Adrenal gland (tissue), 12 donors: ENCODE results near the gene ANKRD23. TPM values are rescaled to one million over a fixed set of nuclear protein-coding genes. Genes with fewer than 3 reads are reported as not detected.

Experiments used
- DNase-seq, 7 donors: peaks; one replicate each; pipeline ENCODE4 v3.0.0-alpha.2; 2019 to 2020
- H3K27ac ChIP-seq, 5 donors: fragments of 200-600 bp; sonication (generic) in 4 of 5; 1 replicate in 3 of 5; 2 replicates in 2 of 5; pipeline versions ENCODE4 v1.5.1 to v1.8.0; 2016 to 2020; ENCODE audit warnings: mild to moderate bottlenecking in 1 of 5
- H3K27me3 ChIP-seq: fragments of 200-600 bp; 2 replicates; pipeline ENCODE4 v1.8.0; 2021
- H3K36me3 ChIP-seq, 2 donors: fragments of 200-600 bp; replicated peaks in 1 of 2; 1 replicate in 1 of 2; 2 replicates in 1 of 2; pipeline versions ENCODE4 v1.5.1 to v1.8.0; 2018 to 2022
- H3K4me1 ChIP-seq, 2 donors: fragments of 200-600 bp; replicated peaks in 1 of 2; 1 replicate in 1 of 2; 2 replicates in 1 of 2; pipeline versions ENCODE4 v1.5.1 to v1.8.0; 2018 to 2021
- H3K4me3 ChIP-seq, 4 donors: fragments of 200-600 bp; sonication (generic) in 3 of 4; one replicate each; pipeline ENCODE4 v1.5.1; 2016 to 2018
- H3K9me3 ChIP-seq, 3 donors: fragments of 200-600 bp; sonication (generic) in 1 of 3; replicated peaks in 1 of 3; 1 replicate in 2 of 3; 2 replicates in 1 of 3; pipeline versions ENCODE4 v1.5.1 to v1.8.0; 2016 to 2021
- CTCF ChIP-seq, 6 experiments: fragments of 450-650 bp in 4 of 6; fragments of 200-600 bp in 2 of 6; sonication (generic) in 1 of 6; IDR thresholded peaks; 1 replicate in 5 of 6; 2 replicates in 1 of 6; pipeline versions ENCODE4 v1.5.1 to v1.8.0; 2016 to 2021; ENCODE audit warnings: antibody characterized with exemption in 6 of 6, mild to moderate bottlenecking in 2 of 6, moderate library complexity in 1 of 6
- POLR2A ChIP-seq, 2 donors: fragments of 450-650 bp; IDR thresholded peaks; one replicate each; pipeline ENCODE4 v1.6.1; 2017; ENCODE audit warnings: antibody characterized with exemption in 2 of 2, mild to moderate bottlenecking in 2 of 2, moderate library complexity in 1 of 2
- WGBS, 4 donors: extraction: QIAGEN DNeasy Blood & Tissue Kit in 2 of 4; methylation state at CpG; one replicate each; pipeline versions ENCODE4 v1.1.5 to v1.1.7; 2013 to 2017; 5-methylcytosine and 5-hydroxymethylcytosine counted together
- intact Hi-C, 2 donors: fragments of 100-400 bp; cut with DNase I; formaldehyde crosslinking; loops; one replicate each; pipeline versions ENCODE4 v1.14.1 to v1.15.0; 2022 to 2023
- polyA plus RNA-seq, 3 donors: library from polyadenylated mRNA; stranded (reverse); fragments of 200-250 nt in 2 of 3; fragments of 350-450 nt in 1 of 3; fragmentation: Illumina TruSeq in 1 of 3; extraction: RNeasy Lipid Tissue Mini Kit (QIAGEN cat#74804) in 1 of 3; gene quantifications; one replicate each; pipeline ENCODE4 v1.2.3, GENCODE V29; 2013 to 2014
- total RNA-seq, 9 donors: library from RNA; depleted of rRNA in 4 of 9; stranded (reverse); fragments of >200 nt in 4 of 9; fragments of 120-200 nt in 1 of 9; fragmentation: NEBNext Ultra II Directional in 1 of 9; extraction: Animal tissue kit (Norgen Biotek cat#: 25700) in 1 of 9; gene quantifications; one replicate each; pipeline versions ENCODE4 v1.1.0 to v1.2.4, GENCODE V29; 2013 to 2023
- donor health status: healthy with polysubstance abuse.
- donor health status: Bipolar disorder and iron deficiency.
- donor health status: DM: yes; HTN: yes; CAD: no.
- donor health status: DM: no; HTN: no; CAD: no.
- donor health status: DM: no; HTN: no; CAD: no.
- donor health status: DM: yes; HTN: yes; CAD: no.

Gene ANKRD23
- total and polyA plus RNA-seq, 12 donors = 1.1 to 10.6 (median 3.8) TPM

- Histone ChIP-seq H3K4me1 (peaks cover 0 to 15% of the 10 kb centered on the region in 2 donors), H3K27ac (no peak overlapping the region), H3K4me3 (no peak overlapping the region), H3K9me3 (no peaks in the 10 kb centered on the region), H3K27me3 (no peaks in the 10 kb centered on the region), H3K36me3 (no peaks in the 10 kb centered on the region)
- DNase-seq = no peak
- no peak for TF ChIP-seq POLR2A (IDR thresholded peaks at IDR 0.05)
- intact Hi-C loops = no loop called here
- 68 to 87% (median 82%) methylated on average over 2 to 16 of the region's 16 CpGs for WGBS, 4 donors
Measured at GRCh38 chr2:96876269-96877041, 32.6 kb upstream of the ANKRD23 start.

GRCh38 chr2:96875498-96876268, 31.9 kb upstream of the ANKRD23 start:
- Histone ChIP-seq H3K27me3 (no peaks in the 10 kb centered on the region), H3K9me3 (no peaks in the 10 kb centered on the region), H3K27ac (no peak overlapping the region), H3K36me3 (no peaks in the 10 kb centered on the region), H3K4me3 (no peak overlapping the region), H3K4me1 (peaks cover 0 to 23% of the 10 kb centered on the region in 2 donors)
- no peak for TF ChIP-seq CTCF (IDR thresholded peaks at IDR 0.05)
- TF ChIP-seq POLR2A (IDR thresholded peaks at IDR 0.05) = no peak
- no peak for DNase-seq
- 71 to 80% (median 73%) methylated on average over 9 to 14 of the region's 14 CpGs for WGBS, 4 donors
- intact Hi-C loops = no loop called here

GRCh38 chr2:96874198-96874831, 30.5 kb upstream of the ANKRD23 start:
- no peak for DNase-seq
- Histone ChIP-seq H3K4me1 (peaks cover 0 to 27% of the 10 kb centered on the region in 2 donors), H3K36me3 (no peaks in the 10 kb centered on the region), H3K9me3 (no peaks in the 10 kb centered on the region), H3K4me3 (no peak overlapping the region), H3K27ac (peak overlapping the region in 2 of 5 donors; percentile 47 to 82), H3K27me3 (no peaks in the 10 kb centered on the region)
- no peak for TF ChIP-seq POLR2A (IDR thresholded peaks at IDR 0.05)
- WGBS, 4 donors = 51 to 64% (median 57%) methylated on average over 6 to 18 of the region's 18 CpGs
- intact Hi-C loops = loop anchor here in 1 of 2 donors (5.0 kb wide), 1 partner anchor 78 kb away; no protein-coding TSS in a partner anchor

- peaks cover 0 to 27% of the 10 kb centered on the region in 2 donors for H3K4me1 ChIP-seq
- DNase-seq = peak; percentile 46 to 84 (median 64)
- TF ChIP-seq CTCF (IDR thresholded peaks at IDR 0.05) (no peak), POLR2A (IDR thresholded peaks at IDR 0.05) (no peak)
- no peaks in the 10 kb centered on the region for H3K36me3 ChIP-seq
- H3K27me3 ChIP-seq = no peaks in the 10 kb centered on the region
- no peak overlapping the region for H3K4me3 ChIP-seq
- no peaks in the 10 kb centered on the region for H3K9me3 ChIP-seq
- intact Hi-C loops = loop anchor here in 1 of 2 donors (5.0 kb wide), 1 partner anchor 79 kb away; no protein-coding TSS in a partner anchor
- peak overlapping the region in 3 of 5 donors; percentile 12 to 82 (median 47) for H3K27ac ChIP-seq
- WGBS, 4 donors = 35 to 61% (median 52%) methylated on average over 7 to 8 of the region's 8 CpGs
Measured at GRCh38 chr2:96873651-96874096, 29.9 kb upstream of the ANKRD23 start.
